Peyer's patch (tissue), 4 donors: Measurements from ENCODE around the gene RAB34. TPM values are rescaled to one million over a fixed set of nuclear protein-coding genes. Genes with fewer than 3 reads are reported as not detected.

Experiments
- DNase-seq, 3 donors: peaks; one replicate each; pipeline ENCODE4 v3.0.0-alpha.2; 2017 to 2019
- H3K27ac ChIP-seq, 4 donors: fragments of 200-600 bp; sonication (generic); one replicate each; pipeline ENCODE4 v1.5.1; 2016 to 2019
- H3K27me3 ChIP-seq, 2 donors: fragments of 200-600 bp; sonication (generic); one replicate each; pipeline ENCODE4 v1.5.1; 2019
- H3K36me3 ChIP-seq, 3 donors: fragments of 200-600 bp; sonication (generic); one replicate each; pipeline ENCODE4 v1.5.1; 2016 to 2019
- H3K4me1 ChIP-seq, 4 donors: fragments of 200-600 bp; sonication (generic); one replicate each; pipeline ENCODE4 v1.5.1; 2016 to 2019
- H3K4me3 ChIP-seq, 4 donors: fragments of 200-600 bp; sonication (generic); 1 replicate in 3 of 4; 2 replicates in 1 of 4; pipeline ENCODE4 v1.5.1; 2016 to 2019; ENCODE audit warnings: mild to moderate bottlenecking in 1 of 4
- H3K9me3 ChIP-seq, 4 donors: fragments of 200-600 bp; sonication (generic); one replicate each; pipeline ENCODE4 v1.5.1; 2016 to 2019; ENCODE audit warnings: mild to moderate bottlenecking in 1 of 4
- POLR2A ChIP-seq, 2 donors: fragments of 450-650 bp; IDR thresholded peaks; one replicate each; pipeline ENCODE4 v1.5.1; 2017; ENCODE audit warnings: antibody characterized with exemption in 2 of 2, mild to moderate bottlenecking in 2 of 2, moderate library complexity in 2 of 2
- total RNA-seq, 4 donors: library from RNA; depleted of rRNA; stranded (reverse); fragments of >200 nt; gene quantifications; one replicate each; pipeline ENCODE4 v1.1.0, GENCODE V29; 2016
- TF ChIP-seq, protein P1 (sequence below), 6 experiments: fragments of 450-650 bp in 4 of 6; fragments of 200-600 bp in 2 of 6; sonication (generic) in 1 of 6; IDR thresholded peaks; one replicate each; pipeline ENCODE4 v1.5.1; 2017 to 2019; ENCODE audit warnings: antibody characterized with exemption in 6 of 6, mild to moderate bottlenecking in 3 of 6, moderate library complexity in 1 of 6

Gene RAB34
- total RNA-seq, 4 donors from 2014 or later = 14.5 to 69.3 (median 30.2) TPM

DNA sequence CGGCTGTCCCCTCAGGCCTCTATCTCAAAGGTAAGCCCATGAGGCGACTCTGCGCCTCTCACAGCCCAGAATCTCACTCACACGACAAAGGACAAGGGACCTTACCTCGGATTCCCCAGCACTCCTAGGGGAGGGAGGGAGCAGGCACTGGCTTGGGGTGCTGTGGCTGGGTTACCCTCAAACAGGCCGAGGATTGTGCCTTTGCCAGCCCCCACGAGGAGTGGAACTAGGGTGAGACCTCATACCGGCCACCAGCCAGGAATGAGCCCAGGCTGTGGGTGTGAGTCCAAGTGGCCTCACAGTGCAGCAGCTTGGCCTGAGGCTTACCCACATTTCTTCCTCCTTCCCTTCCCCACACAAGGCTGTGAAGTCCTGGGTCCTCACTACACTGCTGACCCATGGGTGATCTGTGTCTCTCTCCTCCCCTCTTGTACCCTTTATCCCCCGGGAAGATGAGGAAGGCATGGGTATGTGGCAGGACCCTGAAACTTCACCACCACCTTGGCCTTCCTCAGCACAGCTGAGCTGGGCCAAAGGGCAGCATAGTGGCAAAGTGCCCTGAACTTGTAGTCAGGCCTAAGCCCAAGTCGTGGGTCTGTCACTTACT lies 11.8 kb downstream of the RAB34 start:
- H3K4me3 ChIP-seq = no peak overlapping the region
- H3K4me1 ChIP-seq = peaks cover 0 to 21% (median 0%) of the 10 kb centered on the region in 4 donors
- no peak for TF ChIP-seq POLR2A (IDR thresholded peaks at IDR 0.05)
- TF ChIP-seq, protein P1, sequence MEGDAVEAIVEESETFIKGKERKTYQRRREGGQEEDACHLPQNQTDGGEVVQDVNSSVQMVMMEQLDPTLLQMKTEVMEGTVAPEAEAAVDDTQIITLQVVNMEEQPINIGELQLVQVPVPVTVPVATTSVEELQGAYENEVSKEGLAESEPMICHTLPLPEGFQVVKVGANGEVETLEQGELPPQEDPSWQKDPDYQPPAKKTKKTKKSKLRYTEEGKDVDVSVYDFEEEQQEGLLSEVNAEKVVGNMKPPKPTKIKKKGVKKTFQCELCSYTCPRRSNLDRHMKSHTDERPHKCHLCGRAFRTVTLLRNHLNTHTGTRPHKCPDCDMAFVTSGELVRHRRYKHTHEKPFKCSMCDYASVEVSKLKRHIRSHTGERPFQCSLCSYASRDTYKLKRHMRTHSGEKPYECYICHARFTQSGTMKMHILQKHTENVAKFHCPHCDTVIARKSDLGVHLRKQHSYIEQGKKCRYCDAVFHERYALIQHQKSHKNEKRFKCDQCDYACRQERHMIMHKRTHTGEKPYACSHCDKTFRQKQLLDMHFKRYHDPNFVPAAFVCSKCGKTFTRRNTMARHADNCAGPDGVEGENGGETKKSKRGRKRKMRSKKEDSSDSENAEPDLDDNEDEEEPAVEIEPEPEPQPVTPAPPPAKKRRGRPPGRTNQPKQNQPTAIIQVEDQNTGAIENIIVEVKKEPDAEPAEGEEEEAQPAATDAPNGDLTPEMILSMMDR (IDR thresholded peaks at IDR 0.05) = no peak
- H3K27me3 ChIP-seq = no peaks in the 10 kb centered on the region
- H3K27ac ChIP-seq = no peak overlapping the region
- no peak for DNase-seq
- no peaks in the 10 kb centered on the region for H3K9me3 ChIP-seq
- peaks cover 0 to 28% (median 0%) of the 10 kb centered on the region in 3 donors for H3K36me3 ChIP-seq

DNA sequence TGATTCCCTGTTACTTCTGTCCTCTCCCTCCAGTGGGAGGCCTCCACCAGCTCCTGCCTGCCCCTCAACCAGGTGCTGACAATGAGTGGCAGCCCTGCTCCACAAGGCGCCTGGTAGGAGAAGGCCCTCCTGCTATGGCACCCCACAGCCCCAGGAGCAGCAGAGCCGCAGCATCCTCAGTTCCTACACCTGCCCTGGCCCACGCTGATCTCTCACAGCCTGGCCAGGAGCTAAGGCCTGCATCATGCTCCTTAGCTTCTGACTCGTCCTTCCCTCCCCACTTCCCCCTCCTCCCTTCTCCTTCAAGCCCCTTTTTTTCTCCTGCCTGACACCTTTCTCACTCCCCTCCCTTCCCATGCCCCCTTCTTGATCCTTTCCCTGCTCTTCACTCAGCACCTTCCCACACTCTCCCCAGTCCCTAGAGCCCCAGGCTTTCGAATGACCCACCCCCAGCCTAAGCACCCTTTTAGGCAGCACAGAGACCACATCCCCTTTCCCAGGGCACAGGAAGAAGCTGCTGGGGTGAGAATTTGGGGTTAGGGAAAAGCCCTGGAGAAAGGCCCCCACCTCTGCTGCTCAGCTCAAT lies 12.5 kb downstream of the RAB34 start:
- H3K9me3 ChIP-seq = no peaks in the 10 kb centered on the region
- no peaks in the 10 kb centered on the region for H3K27me3 ChIP-seq
- no peak overlapping the region for H3K4me3 ChIP-seq
- peaks cover 0 to 34% (median 0%) of the 10 kb centered on the region in 3 donors for H3K36me3 ChIP-seq
- no peak overlapping the region for H3K27ac ChIP-seq
- H3K4me1 ChIP-seq = peaks cover 0 to 20% (median 0%) of the 10 kb centered on the region in 4 donors
- TF ChIP-seq POLR2A (IDR thresholded peaks at IDR 0.05) = no peak
- TF ChIP-seq, protein P1 (IDR thresholded peaks at IDR 0.05) = no peak
- DNase-seq = no peak

DNA sequence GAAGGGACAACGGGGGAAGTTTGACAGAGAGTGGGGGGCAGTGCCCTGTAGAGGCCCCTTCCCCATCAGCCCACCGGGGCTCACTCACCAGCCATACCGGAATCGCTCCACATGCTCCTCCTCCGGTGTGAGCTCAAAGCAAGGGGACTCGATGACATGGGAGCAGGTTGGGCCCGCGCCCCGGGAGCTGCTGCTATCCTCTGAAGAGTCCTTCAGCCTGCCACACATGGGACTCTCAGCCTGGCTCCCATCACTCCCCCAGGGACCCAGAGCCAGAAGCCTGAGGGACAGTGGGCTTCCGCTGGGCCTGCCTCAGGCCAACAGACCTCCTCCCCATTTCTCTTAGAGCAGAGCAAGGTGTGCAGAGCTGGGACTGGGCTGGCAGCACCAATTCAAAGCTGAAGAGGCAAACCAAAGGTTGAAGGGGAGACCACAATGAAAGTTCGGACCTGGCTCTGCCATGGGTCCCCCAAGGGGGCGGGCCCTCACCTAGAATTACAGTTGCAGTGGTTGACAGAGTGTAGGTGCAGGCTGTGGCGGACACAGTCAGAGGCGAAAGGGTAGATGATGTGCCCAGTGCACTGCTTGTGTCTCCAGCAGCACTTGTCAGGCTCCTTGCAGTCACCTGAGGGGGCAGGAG lies 13.3 kb downstream of the RAB34 start:
- Histone ChIP-seq H3K9me3 (no peaks in the 10 kb centered on the region), H3K27me3 (no peaks in the 10 kb centered on the region), H3K4me1 (peaks cover 0 to 19% (median 2%) of the 10 kb centered on the region in 4 donors), H3K36me3 (peaks cover 0 to 43% (median 0%) of the 10 kb centered on the region in 3 donors), H3K27ac (no peak overlapping the region), H3K4me3 (no peak overlapping the region)
- TF ChIP-seq, protein P1 (IDR thresholded peaks at IDR 0.05) = no peak
- no peak for TF ChIP-seq POLR2A (IDR thresholded peaks at IDR 0.05)
- DNase-seq = no peak

DNA sequence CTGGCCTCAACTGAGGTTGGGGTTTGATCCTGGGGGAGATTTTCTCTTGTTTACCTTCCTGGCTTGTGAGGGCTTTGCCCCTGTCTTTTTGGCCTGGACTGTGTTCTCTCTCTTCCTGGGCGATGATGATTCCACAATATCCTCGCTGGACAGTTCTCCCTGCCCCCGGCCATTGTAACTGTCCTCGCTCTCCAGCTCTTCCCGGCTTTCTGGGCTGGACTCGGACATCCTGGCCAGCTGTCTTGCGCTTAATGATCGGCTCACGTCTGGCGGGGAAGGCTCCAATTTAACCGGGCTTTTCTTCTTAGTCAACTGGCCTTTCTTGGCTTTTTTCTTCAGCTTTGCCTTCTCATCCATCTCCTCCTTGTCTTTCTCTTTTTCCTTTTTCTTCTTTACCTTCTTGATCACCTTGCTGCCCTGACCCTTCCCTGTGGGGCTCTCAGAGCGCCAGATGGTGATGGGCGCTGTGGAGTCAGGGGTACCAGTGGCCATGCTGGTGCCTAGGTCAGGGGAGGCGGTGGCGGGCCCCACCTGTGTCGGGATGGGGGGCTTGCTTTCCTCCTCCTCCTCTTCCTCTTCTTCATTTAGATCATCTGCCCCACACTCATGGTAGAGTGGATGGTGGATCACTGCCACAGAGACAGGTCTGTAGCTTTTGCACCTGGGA lies 14.0 kb downstream of the RAB34 start:
- Histone ChIP-seq H3K36me3 (peaks cover 0 to 49% (median 0%) of the 10 kb centered on the region in 3 donors), H3K4me1 (peaks cover 0 to 19% (median 2%) of the 10 kb centered on the region in 4 donors), H3K4me3 (no peak overlapping the region), H3K27ac (no peak overlapping the region), H3K27me3 (no peaks in the 10 kb centered on the region), H3K9me3 (no peaks in the 10 kb centered on the region)
- TF ChIP-seq, protein P1 (IDR thresholded peaks at IDR 0.05) = no peak
- TF ChIP-seq POLR2A (IDR thresholded peaks at IDR 0.05) = no peak
- no peak for DNase-seq

DNA sequence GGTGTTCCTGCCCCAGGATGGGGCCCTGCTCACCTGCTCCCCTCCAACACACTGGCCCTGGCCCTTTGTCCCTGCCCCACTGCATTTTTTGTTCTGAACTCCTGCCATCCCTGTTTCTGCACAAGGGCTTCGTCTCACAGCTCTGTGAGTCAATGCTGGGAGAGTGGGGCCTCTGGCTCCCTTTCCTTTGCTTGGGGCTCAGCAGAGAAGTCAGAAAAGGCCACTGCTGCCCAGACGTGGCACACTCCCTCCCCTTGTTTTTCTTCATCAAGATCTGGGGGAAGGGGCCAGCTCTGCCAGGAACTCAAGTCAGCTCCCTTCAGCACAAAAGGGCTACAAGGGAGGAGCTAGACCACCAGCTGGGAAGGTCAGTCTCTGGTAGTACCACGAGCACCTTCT lies 14.9 kb downstream of the RAB34 start:
- H3K4me3 ChIP-seq = no peak overlapping the region
- H3K36me3 ChIP-seq = peaks cover 0 to 58% (median 0%) of the 10 kb centered on the region in 3 donors
- H3K4me1 ChIP-seq = peaks cover 0 to 23% (median 2%) of the 10 kb centered on the region in 4 donors
- no peak for TF ChIP-seq POLR2A (IDR thresholded peaks at IDR 0.05)
- TF ChIP-seq, protein P1 (IDR thresholded peaks at IDR 0.05) = no peak
- no peaks in the 10 kb centered on the region for H3K27me3 ChIP-seq
- no peak overlapping the region for H3K27ac ChIP-seq
- DNase-seq = no peak
- no peaks in the 10 kb centered on the region for H3K9me3 ChIP-seq
